Measurements from ENCODE around the gene SUCNR1. TPM values are rescaled to one million over a fixed set of nuclear protein-coding genes. Genes with fewer than 3 reads are reported as not detected.
A peak's percentile ranks its signal among the peaks of the same experiment; 100 is the strongest.

SUCNR1 gene
- total RNA-seq, 1 donor from 2014 or later = not detected

- no peaks in the 10 kb centered on the region for H3K36me3 Mint-ChIP-seq (ENCODE audit: unreplicated experiment)
- no peaks in the 10 kb centered on the region for H3K9me3 Mint-ChIP-seq (ENCODE audit: unreplicated experiment)
- no peak for TF ChIP-seq CTCF (IDR thresholded peaks at IDR 0.05)
- H3K4me3 Mint-ChIP-seq (ENCODE audit: unreplicated experiment) = no peak overlapping the region
- DNase-seq (ENCODE audit: extremely low spot score, unreplicated experiment) = no peak
- peaks cover 36% of the 10 kb centered on the region for H3K4me1 Mint-ChIP-seq (ENCODE audit: unreplicated experiment)
- no peaks in the 10 kb centered on the region for H3K27me3 Mint-ChIP-seq (ENCODE audit: unreplicated experiment)
- no peak overlapping the region for H3K27ac Mint-ChIP-seq (ENCODE audit: unreplicated experiment)
These were observed 32.2 kb downstream of the SUCNR1 start for GRCh38 chr3:151905647-151906046.

GRCh38 chr3:151906751-151907150, 33.3 kb downstream of the SUCNR1 start:
- Mint-ChIP-seq H3K36me3 (ENCODE audit: unreplicated experiment) (no peaks in the 10 kb centered on the region), H3K9me3 (ENCODE audit: unreplicated experiment) (peaks cover 9% of the 10 kb centered on the region), H3K27me3 (ENCODE audit: unreplicated experiment) (no peaks in the 10 kb centered on the region), H3K4me3 (ENCODE audit: unreplicated experiment) (no peak overlapping the region), H3K27ac (ENCODE audit: unreplicated experiment) (no peak overlapping the region), H3K4me1 (ENCODE audit: unreplicated experiment) (peaks cover 26% of the 10 kb centered on the region)
- no peak for TF ChIP-seq CTCF (IDR thresholded peaks at IDR 0.05)
- DNase-seq (ENCODE audit: extremely low spot score, unreplicated experiment) = no peak

- H3K4me1 Mint-ChIP-seq (ENCODE audit: unreplicated experiment) = peaks cover 23% of the 10 kb centered on the region
- no peak overlapping the region for H3K27ac Mint-ChIP-seq (ENCODE audit: unreplicated experiment)
- no peak for TF ChIP-seq CTCF (IDR thresholded peaks at IDR 0.05)
- no peak overlapping the region for H3K4me3 Mint-ChIP-seq (ENCODE audit: unreplicated experiment)
- no peaks in the 10 kb centered on the region for H3K27me3 Mint-ChIP-seq (ENCODE audit: unreplicated experiment)
- DNase-seq (ENCODE audit: extremely low spot score, unreplicated experiment) = no peak
- H3K36me3 Mint-ChIP-seq (ENCODE audit: unreplicated experiment) = no peaks in the 10 kb centered on the region
- peaks cover 11% of the 10 kb centered on the region for H3K9me3 Mint-ChIP-seq (ENCODE audit: unreplicated experiment)
These were observed 35.0 kb downstream of the SUCNR1 start for GRCh38 chr3:151908399-151908798.

- Mint-ChIP-seq H3K27me3 (ENCODE audit: unreplicated experiment) (no peaks in the 10 kb centered on the region), H3K4me3 (ENCODE audit: unreplicated experiment) (no peak overlapping the region), H3K27ac (ENCODE audit: unreplicated experiment) (peak overlapping the region; percentile 50), H3K36me3 (ENCODE audit: unreplicated experiment) (no peaks in the 10 kb centered on the region), H3K4me1 (ENCODE audit: unreplicated experiment) (peaks cover 17% of the 10 kb centered on the region), H3K9me3 (ENCODE audit: unreplicated experiment) (peaks cover 11% of the 10 kb centered on the region)
- DNase-seq (ENCODE audit: extremely low spot score, unreplicated experiment) = no peak
- no peak for TF ChIP-seq CTCF (IDR thresholded peaks at IDR 0.05)
These were observed 36.4 kb downstream of the SUCNR1 start for GRCh38 chr3:151909681-151910405.

- Mint-ChIP-seq H3K4me3 (ENCODE audit: unreplicated experiment) (no peak overlapping the region), H3K27me3 (ENCODE audit: unreplicated experiment) (no peaks in the 10 kb centered on the region), H3K27ac (ENCODE audit: unreplicated experiment) (peak overlapping the region; percentile 43), H3K4me1 (ENCODE audit: unreplicated experiment) (peaks cover 22% of the 10 kb centered on the region), H3K9me3 (ENCODE audit: unreplicated experiment) (peaks cover 11% of the 10 kb centered on the region), H3K36me3 (ENCODE audit: unreplicated experiment) (no peaks in the 10 kb centered on the region)
- TF ChIP-seq CTCF (IDR thresholded peaks at IDR 0.05) = no peak
- no peak for DNase-seq (ENCODE audit: extremely low spot score, unreplicated experiment)
These were observed 38.0 kb downstream of the SUCNR1 start for GRCh38 chr3:151911462-151911861.
